HG02973 (cell line): ENCODE results near the gene SLC46A3.
"Not testable (repeated sequence)": the region's sequence is repeated elsewhere in the genome, so short reads cannot be mapped to it uniquely, and the experiment has no call there.

Experiments used
- ATAC-seq: cut with Tn5 transposase; IDR thresholded peaks from one replicate; pipeline ENCODE4 v1.9.1; 2021; ENCODE audit warnings: moderate library complexity; ENCODE audit not compliant: unreplicated experiment

Gene SLC46A3, protein sequence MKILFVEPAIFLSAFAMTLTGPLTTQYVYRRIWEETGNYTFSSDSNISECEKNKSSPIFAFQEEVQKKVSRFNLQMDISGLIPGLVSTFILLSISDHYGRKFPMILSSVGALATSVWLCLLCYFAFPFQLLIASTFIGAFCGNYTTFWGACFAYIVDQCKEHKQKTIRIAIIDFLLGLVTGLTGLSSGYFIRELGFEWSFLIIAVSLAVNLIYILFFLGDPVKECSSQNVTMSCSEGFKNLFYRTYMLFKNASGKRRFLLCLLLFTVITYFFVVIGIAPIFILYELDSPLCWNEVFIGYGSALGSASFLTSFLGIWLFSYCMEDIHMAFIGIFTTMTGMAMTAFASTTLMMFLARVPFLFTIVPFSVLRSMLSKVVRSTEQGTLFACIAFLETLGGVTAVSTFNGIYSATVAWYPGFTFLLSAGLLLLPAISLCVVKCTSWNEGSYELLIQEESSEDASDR

DNA sequence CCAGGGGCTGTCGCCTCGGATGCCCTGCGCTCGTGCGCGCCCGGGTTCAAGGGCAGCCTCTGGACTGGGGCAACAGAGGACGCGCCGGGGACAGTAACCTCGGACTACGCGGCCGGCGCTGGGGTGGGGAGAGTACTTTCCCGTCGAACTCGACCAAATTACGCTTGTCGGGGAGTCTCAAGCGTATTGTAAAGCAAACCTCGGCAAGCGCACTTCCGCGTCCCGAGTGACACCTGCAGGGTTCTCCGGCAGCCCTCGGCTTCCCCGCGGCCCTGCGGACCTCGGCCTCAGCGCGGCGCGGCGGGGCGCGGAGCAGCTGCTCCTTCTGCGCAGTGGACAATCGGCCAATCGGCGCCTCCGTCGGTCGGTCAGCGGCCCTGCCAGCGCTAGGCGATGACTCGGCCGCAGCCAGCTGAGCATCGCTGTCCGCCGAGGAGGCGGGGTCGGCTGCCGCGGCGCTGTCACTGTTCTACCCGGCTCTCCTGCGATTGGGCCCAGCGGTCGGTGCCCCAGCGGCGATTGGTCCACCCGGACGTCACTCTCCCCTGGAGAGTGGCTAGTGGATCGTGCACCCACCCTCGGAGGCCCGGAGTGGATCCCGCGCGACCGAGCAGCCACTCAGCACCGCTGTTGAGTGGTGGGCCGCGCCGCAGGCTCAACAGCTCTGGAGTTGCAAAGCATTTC lies at the start of gene SLC46A3:
Gene SLC46A3 (minus strand): TSS at position 428 of the 684 bp plus-strand sequence. CDS start 972 bp downstream, outside the sequence.
- peak; percentile 99 for ATAC-seq

DNA sequence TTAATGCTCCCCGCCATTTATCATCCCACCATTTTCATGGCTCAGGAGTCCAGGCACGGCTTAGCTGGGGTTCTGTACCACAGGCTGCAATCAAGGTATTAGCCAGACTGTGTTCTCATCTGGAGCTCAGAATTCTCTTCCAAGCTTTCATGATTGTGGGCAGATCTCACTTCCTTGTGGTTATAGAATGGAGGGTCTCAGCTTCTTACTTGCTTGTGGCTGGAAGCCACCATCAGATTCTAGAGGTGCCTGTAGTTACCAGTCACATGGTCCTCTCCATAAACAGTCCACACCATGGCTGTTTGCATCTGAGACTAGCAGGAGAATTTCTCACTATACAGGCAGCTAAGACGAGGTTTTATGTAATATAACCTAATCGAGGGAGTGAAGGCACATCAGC lies 45.1 kb upstream of the SLC46A3 start:
- no peak for ATAC-seq

DNA sequence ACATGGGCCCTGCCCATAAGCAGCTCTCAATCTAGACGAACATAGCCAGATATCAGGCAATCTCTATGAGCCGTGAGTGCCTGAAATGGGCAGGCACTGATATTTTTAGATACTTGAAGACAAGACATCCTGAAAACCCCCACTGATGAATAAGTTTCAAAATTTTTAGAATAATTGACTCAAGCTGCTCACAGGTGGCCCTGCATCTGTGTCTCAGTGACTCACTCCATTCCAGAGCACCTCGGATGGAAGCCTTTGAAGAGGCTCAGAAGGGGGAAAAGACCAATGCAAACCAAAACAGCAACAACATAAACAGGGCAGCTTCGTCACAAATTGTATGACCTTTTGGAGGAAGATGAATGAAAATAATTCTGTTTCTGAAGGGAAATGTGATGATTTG lies 42.8 kb upstream of the SLC46A3 start:
- ATAC-seq = no peak

DNA sequence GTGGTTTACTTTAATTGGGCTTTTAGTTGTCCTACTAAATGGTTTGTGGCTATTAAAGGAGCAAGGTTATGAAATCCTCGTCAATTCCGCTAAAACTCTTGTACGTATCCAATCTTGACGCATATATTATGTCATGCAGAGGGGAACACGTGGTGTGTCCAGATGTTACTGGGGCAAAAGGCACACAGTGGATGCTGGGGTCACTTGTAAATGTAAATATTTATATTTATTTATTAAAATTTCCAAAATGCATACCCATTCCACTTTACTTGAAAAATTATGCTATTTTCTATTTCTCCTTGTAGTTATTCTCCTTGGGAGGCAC lies 36.7 kb upstream of the SLC46A3 start:
- no peak for ATAC-seq

DNA sequence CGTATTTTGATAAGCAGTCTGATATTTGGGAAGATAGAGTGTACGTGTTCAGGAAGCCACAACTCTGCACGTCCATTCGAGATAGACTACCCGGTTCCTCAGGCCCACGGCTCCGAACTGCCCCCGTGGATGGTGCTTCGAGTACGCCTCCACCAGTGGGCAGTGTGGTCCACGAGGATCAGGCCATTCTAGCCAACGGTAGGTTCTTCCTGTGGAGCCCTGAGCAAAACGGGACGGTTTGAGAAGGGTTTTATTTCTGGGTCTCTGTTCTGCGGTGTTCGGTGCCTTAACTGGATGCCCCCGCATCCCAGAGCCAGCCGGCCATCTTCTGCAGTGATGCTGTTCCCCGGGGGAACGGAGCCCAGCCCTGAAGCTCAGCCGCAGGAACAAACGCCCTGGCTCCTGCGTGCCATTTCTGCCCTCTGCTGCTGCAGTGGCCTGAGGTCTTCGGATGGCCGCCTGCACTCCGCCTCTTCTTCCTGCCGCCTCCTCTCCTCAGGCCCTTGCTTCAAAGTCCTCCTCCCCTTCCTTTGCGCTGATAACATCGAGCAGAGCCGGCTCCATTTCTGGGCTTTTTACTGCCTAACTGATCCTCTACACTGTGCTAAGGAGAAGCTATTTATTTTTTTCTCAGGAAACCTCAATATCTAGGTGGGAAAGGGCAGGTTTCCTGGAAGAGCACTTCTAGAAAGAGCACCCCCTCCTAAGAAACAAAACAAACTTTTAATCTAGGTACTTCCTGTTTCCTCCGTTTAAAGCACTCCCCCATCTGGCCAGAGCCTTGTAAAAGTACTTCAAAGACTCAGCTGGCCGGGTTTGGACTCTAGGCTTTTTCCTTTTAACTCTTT lies 36.2 kb upstream of the SLC46A3 start:
- ATAC-seq = no peak

DNA sequence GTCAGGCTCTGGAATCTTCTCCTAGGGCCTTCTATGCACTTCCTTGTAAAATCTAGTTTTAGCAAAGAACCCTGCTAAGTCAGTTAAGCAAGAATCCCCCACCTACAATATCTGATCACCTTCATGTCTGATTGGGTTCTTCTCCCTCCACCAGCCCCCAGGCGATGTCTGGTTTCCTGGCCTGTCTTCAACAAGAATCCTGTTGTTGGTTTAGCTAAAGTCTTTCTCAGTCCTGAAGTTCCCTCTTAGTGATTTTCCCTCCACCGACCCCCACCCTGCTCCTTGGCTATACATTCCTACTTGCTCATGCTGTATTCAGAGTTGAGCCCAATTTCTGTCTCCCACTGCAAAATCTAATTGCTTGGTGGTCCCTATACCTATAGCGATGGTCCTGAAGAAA lies 35.2 kb upstream of the SLC46A3 start:
- no peak for ATAC-seq

DNA sequence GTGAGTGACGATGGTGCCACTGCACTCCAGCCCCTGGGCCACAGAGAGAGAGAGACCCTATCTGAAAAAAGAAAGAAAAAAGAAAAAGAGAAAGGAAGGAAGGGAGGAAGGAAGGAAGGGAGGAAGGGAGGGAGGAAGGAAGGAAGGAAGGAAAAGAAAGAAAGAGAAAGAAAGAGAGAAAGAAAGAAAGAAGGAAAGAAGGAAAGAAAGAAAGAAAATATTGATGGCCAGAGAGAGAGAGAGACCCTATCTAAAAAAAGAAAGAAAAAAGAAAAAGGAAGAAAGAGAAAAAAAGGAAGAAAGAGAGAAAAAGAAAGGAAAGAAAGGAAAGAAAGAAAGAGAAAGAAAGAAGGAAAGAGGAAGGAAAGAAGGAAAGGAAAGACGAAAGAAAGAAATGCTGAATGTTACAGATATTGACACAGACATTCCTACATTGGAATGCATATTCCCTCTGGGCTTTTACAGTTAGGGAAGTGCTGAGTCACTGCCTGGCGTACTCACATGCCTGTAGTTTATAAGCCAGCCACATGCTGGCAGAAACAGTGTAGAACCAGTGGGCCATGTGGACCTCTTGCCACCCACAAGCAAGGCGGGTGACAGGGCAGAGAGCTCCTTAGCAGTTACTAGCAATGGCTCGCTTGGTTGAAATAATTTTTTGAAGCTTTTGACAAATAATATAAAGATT lies 34.6 kb upstream of the SLC46A3 start:
- no peak for ATAC-seq

DNA sequence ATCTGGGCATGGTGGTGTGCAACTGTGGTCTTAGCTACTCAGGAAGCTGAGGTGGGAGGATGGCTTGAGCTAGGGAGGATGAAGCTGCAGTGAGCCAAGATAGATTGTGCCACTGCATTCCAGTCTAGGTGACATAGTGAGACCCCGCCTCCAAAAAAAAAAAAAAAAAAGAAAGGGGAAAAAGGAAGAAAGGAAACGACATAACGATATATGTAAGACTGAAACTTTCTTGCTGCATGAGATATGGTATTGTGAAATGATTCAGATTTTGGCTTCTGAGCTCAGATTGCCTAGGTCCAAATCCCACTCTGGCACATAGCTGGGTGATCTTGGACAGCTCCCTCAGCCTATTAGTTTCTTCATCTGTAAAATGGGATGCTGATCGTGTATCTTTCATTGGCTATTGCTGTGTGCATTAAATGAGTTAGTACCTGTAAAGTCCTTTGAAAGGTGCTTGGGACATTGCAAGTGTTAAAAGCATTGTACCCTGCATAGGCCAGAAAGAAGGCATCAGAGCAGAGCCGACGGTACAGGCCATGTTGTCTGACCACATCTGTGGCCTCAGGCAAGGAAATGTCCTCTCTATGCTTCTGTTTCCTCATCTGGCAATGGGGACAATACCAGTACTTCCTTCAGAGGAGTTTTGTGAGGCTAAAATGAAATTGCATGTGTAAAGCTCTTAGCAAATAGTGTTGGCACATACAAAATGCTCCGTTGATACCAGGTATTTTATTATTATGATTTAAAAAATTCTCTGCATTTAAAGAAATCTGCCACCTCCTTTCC lies 32.6 kb upstream of the SLC46A3 start:
- ATAC-seq = no peak

DNA sequence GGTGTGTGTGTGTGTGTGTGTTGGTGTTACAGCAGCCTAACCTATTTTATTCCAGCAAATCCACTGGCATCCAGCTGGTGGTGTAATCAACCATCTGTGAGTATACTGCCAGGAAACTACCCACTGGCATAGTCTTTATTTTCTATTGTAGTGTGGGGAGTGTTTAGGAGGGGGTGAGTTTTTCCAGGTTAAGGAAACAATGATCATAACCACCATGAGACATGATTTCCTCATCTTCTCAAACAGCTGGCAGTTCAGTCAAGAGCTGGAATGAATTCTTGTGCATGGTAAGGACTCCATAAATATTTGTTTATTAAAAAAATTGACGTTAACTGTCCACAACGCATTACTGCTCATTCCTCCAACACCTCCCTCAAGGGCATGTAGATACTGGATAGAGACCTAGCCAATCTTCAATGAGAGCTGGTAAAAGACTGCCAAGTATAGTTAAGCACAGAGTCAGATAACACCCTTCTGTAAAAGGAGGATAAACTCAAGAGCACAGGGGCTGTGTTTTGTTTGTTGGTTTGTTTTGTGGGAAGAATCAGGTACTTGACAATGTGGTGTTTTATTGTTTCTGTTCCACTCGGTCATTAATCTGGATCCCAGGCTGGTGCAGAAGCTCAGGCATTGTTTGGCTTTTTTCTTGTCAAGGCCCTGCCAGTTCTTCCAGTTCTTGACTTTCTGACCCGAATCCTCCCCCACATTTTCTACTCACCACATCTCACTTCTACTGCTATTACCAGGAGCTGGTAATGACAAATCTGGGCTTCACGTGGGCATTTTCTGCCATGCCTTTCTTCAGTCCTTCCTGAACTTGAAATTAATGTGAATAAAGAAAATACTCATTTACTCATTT lies 31.6 kb upstream of the SLC46A3 start:
- ATAC-seq = no peak

DNA sequence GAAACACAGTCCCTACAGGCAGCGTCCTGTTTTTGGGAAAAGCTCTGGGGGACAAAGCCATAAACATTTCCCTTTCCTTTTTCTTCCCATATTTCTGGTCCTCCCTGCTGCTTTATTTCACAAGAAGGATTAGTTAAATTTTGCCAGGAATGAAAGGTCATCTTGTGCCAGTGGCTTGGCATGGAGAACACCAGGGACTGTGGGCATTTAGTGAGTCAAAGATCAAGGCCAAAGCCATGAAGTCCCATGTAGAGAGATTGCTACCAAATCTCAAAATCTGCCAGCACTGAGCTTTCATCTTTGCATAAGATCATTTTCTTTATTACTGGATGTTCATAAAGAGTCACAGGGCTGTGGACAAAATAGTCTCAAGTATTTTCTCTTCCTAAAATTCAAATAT lies 29.1 kb upstream of the SLC46A3 start:
- no peak for ATAC-seq

DNA sequence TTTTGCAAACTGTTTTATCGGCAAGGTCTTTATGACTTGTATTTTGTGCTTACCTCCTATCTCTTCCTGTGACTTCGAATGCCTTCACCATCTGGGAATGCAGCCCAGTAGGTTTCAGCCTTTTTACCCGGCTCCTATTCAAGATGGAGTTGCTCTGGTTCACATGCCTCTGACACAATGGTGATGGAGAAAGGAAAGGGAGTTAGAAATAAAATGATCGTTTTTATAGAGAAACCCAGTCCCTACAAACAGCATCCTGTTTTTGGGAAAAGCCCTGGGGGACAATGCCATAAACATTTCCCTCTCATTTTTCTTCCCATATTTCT lies 27.5 kb upstream of the SLC46A3 start:
- no peak for ATAC-seq

DNA sequence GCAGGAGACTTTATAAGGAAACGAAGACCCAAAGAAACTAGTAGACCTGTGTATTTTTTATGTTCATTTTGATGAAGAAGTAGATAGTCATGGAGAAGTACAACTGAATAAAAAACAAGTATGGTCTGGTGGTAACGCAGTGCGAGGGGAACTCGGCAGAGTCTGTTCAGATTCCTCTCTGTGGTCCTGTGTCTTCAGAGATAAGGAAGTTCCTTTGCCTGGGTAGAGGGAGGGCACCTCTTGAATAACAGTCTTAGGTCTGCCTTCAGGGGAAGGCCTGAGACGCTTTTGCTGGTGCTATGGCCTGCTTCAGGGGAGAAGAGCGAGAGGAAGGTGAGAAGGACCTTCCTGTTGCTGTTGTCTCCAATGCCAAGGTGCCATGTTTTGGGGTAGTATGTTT lies 25.9 kb upstream of the SLC46A3 start:
- no peak for ATAC-seq

DNA sequence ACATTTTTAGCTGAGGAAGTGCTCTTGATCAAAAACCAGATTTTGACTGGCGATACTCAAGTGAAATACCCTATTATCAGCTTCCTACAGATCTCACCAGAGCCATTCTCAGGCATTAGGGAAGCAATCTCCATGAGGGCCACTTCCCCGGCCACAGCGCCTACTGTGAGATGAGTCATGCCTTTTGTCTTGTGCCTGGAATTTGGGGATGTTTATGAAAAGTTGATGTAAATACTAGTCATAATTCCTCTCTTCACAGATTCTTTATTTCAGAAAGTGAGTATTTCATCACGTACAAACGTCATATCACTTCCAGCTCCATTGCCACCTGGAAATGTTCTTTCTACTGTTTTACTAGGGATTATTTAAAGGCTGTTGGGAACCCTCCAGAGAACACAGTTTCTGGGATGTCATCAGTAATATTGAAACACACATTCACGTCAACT lies 25.3 kb upstream of the SLC46A3 start:
- ATAC-seq = no peak

DNA sequence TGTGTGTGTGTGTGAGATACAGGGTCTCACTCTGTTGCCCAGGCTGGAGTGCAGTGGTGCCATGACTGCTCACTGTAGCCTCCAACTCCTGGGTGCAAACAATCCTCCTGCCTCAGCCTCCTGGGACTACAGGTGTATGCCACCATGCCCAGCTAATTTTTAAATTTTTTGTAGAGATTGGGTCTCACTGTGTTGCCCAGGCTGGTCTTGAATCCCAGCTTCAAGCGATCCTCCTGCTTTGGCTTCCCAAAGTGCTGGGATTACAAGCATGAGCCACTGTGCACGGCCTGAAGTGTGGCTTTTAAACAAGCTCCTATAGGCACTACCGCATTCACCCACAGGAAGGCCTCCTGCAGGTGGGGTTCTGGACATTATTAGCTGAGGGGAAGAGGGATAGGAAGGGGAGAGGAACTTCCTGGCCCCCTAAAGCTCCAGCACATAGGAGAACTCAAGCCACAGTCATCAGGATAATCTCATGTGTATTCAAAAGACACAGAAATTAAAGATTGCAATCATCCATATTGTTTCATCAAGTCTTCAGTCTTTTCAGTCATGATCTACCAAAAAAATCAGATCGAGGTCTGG lies 24.8 kb upstream of the SLC46A3 start:
- no peak for ATAC-seq

DNA sequence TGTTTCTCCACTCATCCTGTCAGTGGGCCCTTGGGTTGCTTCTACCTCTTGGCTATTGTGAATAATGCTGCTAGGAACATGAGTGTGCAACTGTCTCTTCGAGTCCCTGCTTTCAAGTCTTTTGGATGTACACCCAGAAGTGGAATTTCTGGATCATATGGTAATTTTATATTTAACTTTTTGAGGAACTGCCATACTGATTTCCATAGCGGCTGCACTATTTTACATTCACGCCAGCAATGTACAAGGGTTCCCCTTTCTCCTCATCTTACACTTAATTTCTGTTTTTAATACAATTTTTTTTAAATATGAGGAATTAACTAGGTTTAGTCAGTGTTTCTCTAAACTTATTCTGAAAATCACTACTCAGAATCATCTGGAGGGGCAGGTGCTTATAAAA lies 24.2 kb upstream of the SLC46A3 start:
- no peak for ATAC-seq

DNA sequence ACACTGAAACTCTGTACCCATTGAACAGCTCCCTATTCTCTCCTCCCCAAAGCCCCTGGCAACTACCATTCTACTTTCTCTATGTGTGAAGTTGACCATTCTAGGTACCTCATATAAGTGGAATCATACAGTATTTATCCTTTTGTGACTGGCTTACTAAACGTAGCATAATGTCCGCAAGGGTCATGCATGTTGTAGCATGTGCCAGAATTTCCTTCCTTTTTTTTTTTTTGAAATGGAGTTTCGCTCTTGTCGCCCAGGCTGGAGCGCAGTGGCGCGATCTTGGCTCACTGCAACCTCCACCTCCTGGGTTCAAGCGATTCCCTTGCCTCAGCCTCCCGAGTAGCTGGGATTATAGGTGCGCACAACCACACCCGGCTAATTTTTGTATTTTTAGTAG lies 23.7 kb upstream of the SLC46A3 start:
- ATAC-seq = not testable (repeated sequence)

DNA sequence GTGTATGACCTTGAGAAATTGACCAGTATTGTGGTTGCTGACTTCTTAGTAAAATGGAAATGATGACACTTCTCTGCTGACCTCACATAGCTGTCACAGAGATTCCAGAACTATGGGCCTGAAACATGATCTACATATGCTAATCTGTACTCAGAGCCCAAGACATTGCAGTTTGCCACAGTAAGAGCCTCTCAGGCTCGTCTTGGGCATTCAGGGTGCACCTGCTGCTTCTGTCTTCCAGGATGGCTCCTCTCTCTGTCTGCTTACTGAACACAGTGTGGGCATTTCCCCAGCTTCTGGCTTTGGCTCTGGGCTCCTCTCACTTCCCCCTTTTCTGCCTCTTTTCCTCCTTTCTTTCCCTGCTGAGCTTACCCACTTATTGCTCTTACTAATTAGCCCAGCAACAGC lies 22.3 kb upstream of the SLC46A3 start:
- ATAC-seq = no peak

DNA sequence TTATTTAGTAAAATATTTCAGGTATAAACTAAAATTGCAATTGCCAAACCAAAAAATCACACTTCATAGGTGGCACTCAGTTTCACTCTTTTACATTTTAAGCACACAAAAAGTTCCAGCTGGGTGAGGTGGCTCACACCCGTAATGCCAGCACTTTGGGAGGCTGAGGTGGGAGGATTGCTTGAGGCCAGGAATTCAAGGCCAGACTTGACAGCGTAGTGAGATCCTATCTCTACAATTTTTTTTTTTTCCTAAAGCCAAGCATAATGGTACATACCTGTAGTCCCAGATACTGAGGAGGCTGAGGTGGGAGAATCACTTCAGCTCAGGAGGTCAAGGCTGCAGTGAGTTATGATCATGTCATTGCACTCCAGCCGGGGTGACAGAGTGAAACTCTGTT lies 20.6 kb upstream of the SLC46A3 start:
- ATAC-seq = no peak

DNA sequence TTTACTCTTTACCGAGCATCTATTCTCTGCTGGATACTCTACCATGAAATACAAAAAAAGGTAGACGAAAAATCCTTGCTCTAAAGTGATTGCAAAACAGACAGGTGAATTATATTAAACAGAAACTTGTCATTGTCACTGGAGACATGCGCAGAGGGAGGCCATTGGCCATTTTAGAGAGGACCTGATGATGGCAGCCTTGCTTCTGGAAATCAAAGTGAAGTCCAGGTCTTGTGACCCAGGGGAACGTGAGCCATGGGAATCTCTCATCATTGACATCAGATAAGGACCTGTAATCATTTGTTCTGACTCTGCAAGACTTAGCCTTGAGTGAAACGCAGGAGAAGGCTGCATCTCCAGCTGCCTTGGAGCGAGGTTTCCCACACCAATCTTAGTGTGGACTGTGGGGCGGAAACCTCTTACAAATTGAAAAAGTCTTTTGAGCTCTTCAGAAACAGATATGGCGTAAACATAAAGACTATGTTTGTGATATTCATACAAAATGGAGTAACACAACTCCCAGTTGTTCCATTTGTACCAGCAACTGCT lies 16.8 kb upstream of the SLC46A3 start:
- no peak for ATAC-seq
